CD14-positive monocyte (primary cell): ENCODE results near the gene SLC66A1. TPM values are rescaled to one million over a fixed set of nuclear protein-coding genes. Genes with fewer than 3 reads are reported as not detected.
A peak's percentile ranks its signal among the peaks of the same experiment; 100 is the strongest.

ENCODE experiments used
- DNase-seq, 3 donors: peaks; one replicate each; pipeline ENCODE4 v3.0.0-alpha.2; 2011 to 2022
- H2AFZ ChIP-seq: 2 replicates; pipeline ENCODE4 v1.6.0; 2012; ENCODE audit warnings: mild to moderate bottlenecking, low read depth, low read length, inconsistent platforms; ENCODE audit not compliant: insufficient read depth, poor library complexity, severe bottlenecking
- H3K27ac ChIP-seq, 2 donors: 1 replicate in 1 of 2; 2 replicates in 1 of 2; pipeline ENCODE4 v1.5.1; 2012 to 2013; ENCODE audit warnings: low read length in 2 of 2, control low read depth in 1 of 2, inconsistent platforms in 1 of 2, low read depth in 1 of 2, mild to moderate bottlenecking in 1 of 2
- H3K27me3 ChIP-seq, 2 donors: one replicate each; pipeline versions ENCODE4 v1.6.0 to v1.6.1; 2011 to 2013; ENCODE audit warnings: low read length in 2 of 2; ENCODE audit not compliant: control insufficient read depth in 2 of 2, insufficient read depth in 2 of 2
- H3K36me3 ChIP-seq, 2 donors: replicated peaks in 1 of 2; 1 replicate in 1 of 2; 2 replicates in 1 of 2; pipeline versions ENCODE4 v1.5.1 to v1.6.1; 2012 to 2013; ENCODE audit warnings: low read length in 2 of 2, control low read depth in 1 of 2, inconsistent platforms in 1 of 2, mild to moderate bottlenecking in 1 of 2; ENCODE audit not compliant: insufficient read depth in 2 of 2, control insufficient read depth in 1 of 2
- H3K4me1 ChIP-seq, 2 donors: 1 replicate in 1 of 2; 2 replicates in 1 of 2; pipeline versions ENCODE4 v1.5.1 to v1.6.1; 2012 to 2013; ENCODE audit warnings: low read length in 2 of 2, control low read depth in 1 of 2, inconsistent platforms in 1 of 2, mild to moderate bottlenecking in 1 of 2, moderate library complexity in 1 of 2; ENCODE audit not compliant: insufficient read depth in 2 of 2, control insufficient read depth in 1 of 2
- H3K4me2 ChIP-seq: replicated peaks from 2 replicates; pipeline ENCODE3; 2012; ENCODE audit warnings: low read length, moderate library complexity, mild to moderate bottlenecking; ENCODE audit not compliant: poor library complexity, severe bottlenecking; ENCODE audit errors: extremely low read depth
- H3K4me3 ChIP-seq, 3 experiments: fragments of 200-600 bp in 1 of 3; sonication (generic) in 1 of 3; replicated peaks in 1 of 3; 1 replicate in 2 of 3; 2 replicates in 1 of 3; pipeline ENCODE4 v1.5.1; 2011 to 2013; ENCODE audit warnings: low read length in 3 of 3, mild to moderate bottlenecking in 3 of 3, control low read depth in 2 of 3, low read depth in 2 of 3, inconsistent platforms in 1 of 3, moderate library complexity in 1 of 3
- H3K79me2 ChIP-seq: 2 replicates; pipeline ENCODE4 v1.6.0; 2012; ENCODE audit warnings: mild to moderate bottlenecking, control low read depth, inconsistent platforms, low read length, moderate library complexity; ENCODE audit not compliant: insufficient read depth
- H3K9ac ChIP-seq: 2 replicates; pipeline ENCODE4 v1.6.0; 2017; ENCODE audit warnings: low read length, mild to moderate bottlenecking; ENCODE audit not compliant: insufficient read depth, poor library complexity, severe bottlenecking
- H3K9me3 ChIP-seq, 2 donors: replicated peaks in 1 of 2; 1 replicate in 1 of 2; 2 replicates in 1 of 2; pipeline versions ENCODE4 v1.5.1 to v1.6.1; 2012 to 2013; ENCODE audit warnings: low read length in 2 of 2, control low read depth in 1 of 2; ENCODE audit not compliant: control insufficient read depth in 1 of 2, insufficient read depth in 1 of 2
- H4K20me1 ChIP-seq: 2 replicates; pipeline ENCODE4 v1.6.0; 2012; ENCODE audit warnings: mild to moderate bottlenecking, low read length, control low read depth, moderate library complexity; ENCODE audit not compliant: insufficient read depth
- H3K27ac Mint-ChIP-seq, 7 donors: one replicate each; pipeline ENCODE4 v1.8.0; 2020; ENCODE audit warnings: mild to moderate bottlenecking in 7 of 7, mixed read lengths in 7 of 7, moderate library complexity in 6 of 7, inconsistent platforms in 2 of 7
- H3K27me3 Mint-ChIP-seq, 3 donors: one replicate each; pipeline ENCODE4 v1.8.0; 2021 to 2022; ENCODE audit warnings: low read depth in 3 of 3, mild to moderate bottlenecking in 3 of 3, mixed read lengths in 3 of 3, moderate library complexity in 3 of 3, inconsistent platforms in 1 of 3
- H3K36me3 Mint-ChIP-seq, 2 donors: one replicate each; pipeline ENCODE4 v1.8.0; 2020; ENCODE audit warnings: mixed read lengths in 2 of 2, inconsistent platforms in 1 of 2, mild to moderate bottlenecking in 1 of 2
- H3K4me1 Mint-ChIP-seq: one replicate; pipeline ENCODE4 v1.8.0; 2020; ENCODE audit warnings: mild to moderate bottlenecking, mixed read lengths
- H3K4me3 Mint-ChIP-seq, 2 donors: one replicate each; pipeline ENCODE4 v1.8.0; 2020; ENCODE audit warnings: mild to moderate bottlenecking in 2 of 2, mixed read lengths in 2 of 2, moderate library complexity in 1 of 2
- H3K9me3 Mint-ChIP-seq, 7 donors: one replicate each; pipeline ENCODE4 v1.8.0; 2020 to 2022; ENCODE audit warnings: mixed read lengths in 7 of 7, mild to moderate bottlenecking in 6 of 7, moderate library complexity in 6 of 7, inconsistent platforms in 2 of 7
- WGBS: methylation state at CpG from one replicate; pipeline ENCODE4 v1.1.5; 2013; ENCODE audit warnings: missing lambda C conversion rate; ENCODE audit not compliant: insufficient coverage; 5-methylcytosine and 5-hydroxymethylcytosine counted together
- intact Hi-C, 2 donors: fragments of 100-400 bp; cut with micrococcal nuclease; formaldehyde crosslinking; loops; one replicate each; pipeline versions ENCODE4 v1.15.0 to v1.15.1; 2023
- polyA plus RNA-seq, 3 donors: library from polyadenylated mRNA; depleted of rRNA in 1 of 3; unstranded in 2 of 3; stranded (reverse) in 1 of 3; fragments of 300-500 nt in 2 of 3; fragments of >200 nt in 1 of 3; fragmentation: Illumina TruSeq in 2 of 3; gene quantifications; 1 replicate in 2 of 3; 2 replicates in 1 of 3; pipeline ENCODE4 v1.2.3, GENCODE V29; 2012 to 2021
- TF ChIP-seq, protein P1 (sequence below): fragments of 200-600 bp; IDR thresholded peaks from one replicate; pipeline ENCODE4 v1.8.0; 2022; ENCODE audit warnings: antibody characterized with exemption, mild to moderate bottlenecking

The SLC66A1 gene
- polyA plus RNA-seq, 3 donors = 9.1 to 21.1 (median 9.7) TPM

DNA sequence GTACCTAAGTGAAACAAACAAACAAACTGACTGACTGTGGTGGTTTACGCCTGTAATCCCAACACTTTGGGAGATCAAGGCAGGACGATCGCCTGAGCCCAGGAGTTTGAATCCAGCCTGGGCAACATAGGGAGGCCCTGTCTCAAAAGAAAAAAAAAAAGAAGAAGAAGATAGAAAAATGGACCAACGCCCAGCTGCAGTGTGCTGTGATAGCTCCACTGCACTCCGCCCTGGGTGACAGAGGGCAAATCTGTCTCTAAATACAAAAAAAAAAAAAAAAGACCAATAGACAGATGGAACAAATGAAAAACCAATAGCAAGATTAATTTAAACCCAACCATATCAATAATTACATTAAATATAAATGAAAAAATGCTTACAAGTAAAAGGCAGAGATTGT is 37.5 kb upstream of the SLC66A1 start:
- TF ChIP-seq, protein P1, sequence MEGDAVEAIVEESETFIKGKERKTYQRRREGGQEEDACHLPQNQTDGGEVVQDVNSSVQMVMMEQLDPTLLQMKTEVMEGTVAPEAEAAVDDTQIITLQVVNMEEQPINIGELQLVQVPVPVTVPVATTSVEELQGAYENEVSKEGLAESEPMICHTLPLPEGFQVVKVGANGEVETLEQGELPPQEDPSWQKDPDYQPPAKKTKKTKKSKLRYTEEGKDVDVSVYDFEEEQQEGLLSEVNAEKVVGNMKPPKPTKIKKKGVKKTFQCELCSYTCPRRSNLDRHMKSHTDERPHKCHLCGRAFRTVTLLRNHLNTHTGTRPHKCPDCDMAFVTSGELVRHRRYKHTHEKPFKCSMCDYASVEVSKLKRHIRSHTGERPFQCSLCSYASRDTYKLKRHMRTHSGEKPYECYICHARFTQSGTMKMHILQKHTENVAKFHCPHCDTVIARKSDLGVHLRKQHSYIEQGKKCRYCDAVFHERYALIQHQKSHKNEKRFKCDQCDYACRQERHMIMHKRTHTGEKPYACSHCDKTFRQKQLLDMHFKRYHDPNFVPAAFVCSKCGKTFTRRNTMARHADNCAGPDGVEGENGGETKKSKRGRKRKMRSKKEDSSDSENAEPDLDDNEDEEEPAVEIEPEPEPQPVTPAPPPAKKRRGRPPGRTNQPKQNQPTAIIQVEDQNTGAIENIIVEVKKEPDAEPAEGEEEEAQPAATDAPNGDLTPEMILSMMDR = no peak
- H3K79me2 ChIP-seq = no peaks in the 10 kb centered on the region
- Mint-ChIP-seq H3K36me3 (peaks cover 3 to 6% of the 10 kb centered on the region in 2 donors), H3K9me3 (peaks cover 9 to 34% (median 22%) of the 10 kb centered on the region in 7 donors), H3K4me1 (peaks cover 2% of the 10 kb centered on the region), H3K27me3 (peaks cover 29 to 36% (median 31%) of the 10 kb centered on the region in 3 donors), H3K4me3 (peak overlapping the region in 1 of 2 donors; percentile 80), H3K27ac (peak overlapping the region in 1 of 7 donors; percentile 67)
- H3K27ac ChIP-seq = no peak overlapping the region
- no peaks in the 10 kb centered on the region for H4K20me1 ChIP-seq
- no peak for DNase-seq
- H3K36me3 ChIP-seq = no peaks in the 10 kb centered on the region
- H3K9me3 ChIP-seq = peaks cover 6 to 16% of the 10 kb centered on the region in 2 donors
- H3K4me3 ChIP-seq = no peak overlapping the region
- no peak overlapping the region for H2AFZ ChIP-seq
- intact Hi-C loops = no loop called here
- H3K27me3 ChIP-seq = peaks cover 7 to 21% of the 10 kb centered on the region in 2 donors
- H3K4me1 ChIP-seq = no peaks in the 10 kb centered on the region
- no peak overlapping the region for H3K9ac ChIP-seq
- 100% methylated on average over 3 of the region's 5 CpGs for WGBS
- no peak overlapping the region for H3K4me2 ChIP-seq

GRCh38 chr1:19283891-19284290 is 28.2 kb upstream of the SLC66A1 start:
- Histone ChIP-seq H4K20me1 (no peaks in the 10 kb centered on the region), H2AFZ (no peak overlapping the region), H3K27ac (no peak overlapping the region), H3K9me3 (no peaks in the 10 kb centered on the region), H3K4me2 (no peak overlapping the region), H3K4me3 (no peak overlapping the region), H3K27me3 (peaks cover 0 to 8% of the 10 kb centered on the region in 2 donors), H3K9ac (no peak overlapping the region), H3K36me3 (no peaks in the 10 kb centered on the region), H3K4me1 (peaks cover 2 to 8% of the 10 kb centered on the region in 2 donors), H3K79me2 (no peaks in the 10 kb centered on the region)
- peaks cover 0 to 5% (median 2%) of the 10 kb centered on the region in 7 donors for H3K9me3 Mint-ChIP-seq
- TF ChIP-seq, protein P1 = no peak
- no peak overlapping the region for H3K4me3 Mint-ChIP-seq
- peaks cover 6% of the 10 kb centered on the region for H3K4me1 Mint-ChIP-seq
- 100% methylated on average over 2 of the region's 9 CpGs for WGBS
- H3K36me3 Mint-ChIP-seq = peaks cover 0 to 8% of the 10 kb centered on the region in 2 donors
- no peak for DNase-seq
- H3K27me3 Mint-ChIP-seq = peaks cover 8 to 12% (median 11%) of the 10 kb centered on the region in 3 donors
- intact Hi-C loops = no loop called here
- no peak overlapping the region for H3K27ac Mint-ChIP-seq
